Prostate gland (tissue), 2 donors: ENCODE measurements around the gene CACNG8. TPM values are rescaled to one million over a fixed set of nuclear protein-coding genes. Genes with fewer than 3 reads are reported as not detected.

Experiments
- DNase-seq: peaks from one replicate; pipeline ENCODE4 v3.0.0-alpha.2; 2019; ENCODE audit warnings: low spot score
- H3K27ac ChIP-seq, 2 donors: fragments of 200-600 bp; sonication (generic); 2 replicates each; pipeline ENCODE4 v1.5.1; 2017 to 2019
- H3K27me3 ChIP-seq: fragments of 200-600 bp; sonication (generic); replicated peaks from 2 replicates; pipeline ENCODE4 v1.5.1; 2019; ENCODE audit not compliant: insufficient read depth
- H3K36me3 ChIP-seq, 2 donors: fragments of 200-600 bp; sonication (generic); 1 replicate in 1 of 2; 2 replicates in 1 of 2; pipeline versions ENCODE4 v1.5.1 to v1.8.1; 2017 to 2019
- H3K4me1 ChIP-seq: fragments of 200-600 bp; sonication (generic); replicated peaks from 2 replicates; pipeline ENCODE4 v1.5.1; 2019
- H3K4me3 ChIP-seq, 2 donors: fragments of 200-600 bp; sonication (generic); 2 replicates each; pipeline ENCODE4 v1.5.1; 2017 to 2019
- H3K9me3 ChIP-seq: fragments of 200-600 bp; sonication (generic); 2 replicates; pipeline ENCODE4 v1.5.1; 2017
- CTCF ChIP-seq, 4 experiments: fragments of 200-600 bp in 2 of 4; fragments of 450-650 bp in 2 of 4; sonication (generic) in 2 of 4; IDR thresholded peaks; 1 replicate in 3 of 4; 2 replicates in 1 of 4; pipeline ENCODE4 v1.5.1; 2016 to 2019; ENCODE audit warnings: antibody characterized with exemption in 4 of 4, mild to moderate bottlenecking in 2 of 4, moderate library complexity in 2 of 4
- POLR2A ChIP-seq: fragments of 450-650 bp; IDR thresholded peaks from one replicate; pipeline ENCODE4 v1.6.1; 2016; ENCODE audit warnings: antibody characterized with exemption, mild to moderate bottlenecking
- POLR2AphosphoS5 ChIP-seq: sonication (generic); formaldehyde crosslinking; IDR thresholded peaks from one replicate; pipeline ENCODE4 v1.6.1; 2017; ENCODE audit warnings: antibody characterized with exemption
- WGBS: methylation state at CpG from one replicate; pipeline ENCODE4 v1.1.5; 2018; 5-methylcytosine and 5-hydroxymethylcytosine counted together
- intact Hi-C: fragments of 100-400 bp; cut with DNase I; formaldehyde crosslinking; loops from one replicate; pipeline ENCODE4 v1.14.2; 2022
- total RNA-seq, 2 donors: library from RNA; depleted of rRNA; stranded (reverse); fragments of >200 nt; gene quantifications; one replicate each; pipeline ENCODE4 v1.1.0, GENCODE V29; 2016

The CACNG8 gene
- total RNA-seq, 2 donors from 2014 or later = 0.51 TPM; not detected in 1

- H3K27ac ChIP-seq = no peak overlapping the region
- peaks cover 26% of the 10 kb centered on the region for H3K27me3 ChIP-seq
- WGBS = 8% methylated on average over 8 of the region's 8 CpGs
- no peak for DNase-seq
- H3K36me3 ChIP-seq = no peaks in the 10 kb centered on the region
- TF ChIP-seq POLR2AphosphoS5 (no peak), POLR2A (no peak), CTCF (IDR thresholded peaks at IDR 0.05) (no peak)
- H3K4me3 ChIP-seq = no peak overlapping the region
- no peaks in the 10 kb centered on the region for H3K4me1 ChIP-seq
- intact Hi-C loops = no loop called here
- H3K9me3 ChIP-seq = no peaks in the 10 kb centered on the region
These were observed 1.9 kb upstream of the CACNG8 start for GRCh38 chr19:53960886-53961285.

DNA sequence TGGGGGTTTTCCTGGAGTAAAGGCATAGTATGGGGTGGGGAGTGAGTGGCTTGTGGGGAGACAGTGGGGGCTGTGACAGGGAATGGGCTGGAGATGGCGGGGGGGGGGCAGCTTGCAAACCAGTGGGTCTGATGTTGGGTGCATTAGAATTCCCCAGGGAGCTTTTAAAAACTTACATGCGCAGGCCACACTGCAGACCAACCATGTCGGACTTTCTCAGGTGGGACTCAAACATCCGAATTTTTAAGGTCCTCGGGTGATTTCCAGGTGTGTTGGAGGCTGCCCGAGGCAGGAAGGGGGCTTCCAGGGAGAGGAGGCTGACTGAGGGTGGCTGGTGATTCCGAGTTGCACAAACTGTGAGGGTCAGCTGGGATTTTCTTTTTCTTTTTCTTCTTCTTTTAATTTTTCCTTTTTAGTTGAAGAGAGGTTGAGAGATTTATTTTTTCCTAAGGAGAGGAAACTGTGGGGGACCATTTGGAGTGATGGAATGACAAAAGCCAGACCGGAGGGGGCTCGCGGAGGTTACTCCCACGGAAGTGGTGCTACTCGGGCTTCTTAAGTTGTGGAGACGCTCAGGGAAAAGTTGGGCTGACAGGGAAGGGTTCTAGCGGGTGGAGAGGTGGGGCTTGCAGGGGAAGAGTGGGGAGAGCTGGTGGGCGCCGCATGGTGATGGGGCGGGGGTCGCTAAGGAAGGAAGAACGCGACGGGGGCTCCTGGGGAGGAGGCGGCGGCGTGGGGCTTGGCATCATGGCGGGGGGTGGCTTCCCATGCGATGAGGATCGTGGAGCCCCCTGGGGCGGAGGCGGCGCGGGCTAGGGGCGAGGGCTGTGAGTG, 997 bp upstream of the CACNG8 start:
- TF ChIP-seq POLR2A (no peak), CTCF (IDR thresholded peaks at IDR 0.05) (no peak), POLR2AphosphoS5 (no peak)
- Histone ChIP-seq H3K27ac (no peak overlapping the region), H3K9me3 (no peaks in the 10 kb centered on the region), H3K27me3 (peaks cover 26% of the 10 kb centered on the region), H3K4me1 (no peaks in the 10 kb centered on the region), H3K4me3 (no peak overlapping the region), H3K36me3 (no peaks in the 10 kb centered on the region)
- DNase-seq = no peak
- 3% methylated on average over 32 of the region's 32 CpGs for WGBS
- intact Hi-C loops = no loop called here

- peaks cover 18% of the 10 kb centered on the region for H3K27me3 ChIP-seq
- H3K36me3 ChIP-seq = no peaks in the 10 kb centered on the region
- no peaks in the 10 kb centered on the region for H3K4me1 ChIP-seq
- TF ChIP-seq POLR2A (no peak), POLR2AphosphoS5 (no peak), CTCF (IDR thresholded peaks at IDR 0.05) (no peak)
- no peak overlapping the region for H3K27ac ChIP-seq
- no peak overlapping the region for H3K4me3 ChIP-seq
- DNase-seq = no peak
- intact Hi-C loops = no loop called here
- H3K9me3 ChIP-seq = no peaks in the 10 kb centered on the region
- 69% methylated on average over 11 of the region's 11 CpGs for WGBS
These were observed 2.4 kb downstream of the CACNG8 start for GRCh38 chr19:53965091-53965490.

GRCh38 chr19:53966931-53967330, 4.2 kb downstream of the CACNG8 start:
- TF ChIP-seq POLR2A = no peak
- no peak for TF ChIP-seq POLR2AphosphoS5
- no peak for TF ChIP-seq CTCF (IDR thresholded peaks at IDR 0.05)
- 53% methylated on average over 7 of the region's 7 CpGs for WGBS
- DNase-seq = no peak
- intact Hi-C loops = no loop called here
- no peaks in the 10 kb centered on the region for H3K4me1 ChIP-seq
- H3K27me3 ChIP-seq = peaks cover 9% of the 10 kb centered on the region
- H3K27ac ChIP-seq = no peak overlapping the region
- no peaks in the 10 kb centered on the region for H3K9me3 ChIP-seq
- H3K36me3 ChIP-seq = no peaks in the 10 kb centered on the region
- H3K4me3 ChIP-seq = no peak overlapping the region

GRCh38 chr19:53969366-53969765, 6.6 kb downstream of the CACNG8 start:
- TF ChIP-seq CTCF (IDR thresholded peaks at IDR 0.05) = no peak
- no peak for TF ChIP-seq POLR2A
- TF ChIP-seq POLR2AphosphoS5 = no peak
- H3K4me1 ChIP-seq = no peaks in the 10 kb centered on the region
- H3K36me3 ChIP-seq = no peaks in the 10 kb centered on the region
- no peak overlapping the region for H3K4me3 ChIP-seq
- H3K27me3 ChIP-seq = no peaks in the 10 kb centered on the region
- WGBS = 91% methylated on average over 6 of the region's 6 CpGs
- H3K9me3 ChIP-seq = no peaks in the 10 kb centered on the region
- intact Hi-C loops = no loop called here
- no peak overlapping the region for H3K27ac ChIP-seq
- DNase-seq = no peak
